ENCODE data around the gene ZFP57. TPM values are rescaled to one million over a fixed set of nuclear protein-coding genes. Genes with fewer than 3 reads are reported as not detected.

The ZFP57 gene
- total RNA-seq, 1 donor from 2014 or later = 1.6 TPM

DNA sequence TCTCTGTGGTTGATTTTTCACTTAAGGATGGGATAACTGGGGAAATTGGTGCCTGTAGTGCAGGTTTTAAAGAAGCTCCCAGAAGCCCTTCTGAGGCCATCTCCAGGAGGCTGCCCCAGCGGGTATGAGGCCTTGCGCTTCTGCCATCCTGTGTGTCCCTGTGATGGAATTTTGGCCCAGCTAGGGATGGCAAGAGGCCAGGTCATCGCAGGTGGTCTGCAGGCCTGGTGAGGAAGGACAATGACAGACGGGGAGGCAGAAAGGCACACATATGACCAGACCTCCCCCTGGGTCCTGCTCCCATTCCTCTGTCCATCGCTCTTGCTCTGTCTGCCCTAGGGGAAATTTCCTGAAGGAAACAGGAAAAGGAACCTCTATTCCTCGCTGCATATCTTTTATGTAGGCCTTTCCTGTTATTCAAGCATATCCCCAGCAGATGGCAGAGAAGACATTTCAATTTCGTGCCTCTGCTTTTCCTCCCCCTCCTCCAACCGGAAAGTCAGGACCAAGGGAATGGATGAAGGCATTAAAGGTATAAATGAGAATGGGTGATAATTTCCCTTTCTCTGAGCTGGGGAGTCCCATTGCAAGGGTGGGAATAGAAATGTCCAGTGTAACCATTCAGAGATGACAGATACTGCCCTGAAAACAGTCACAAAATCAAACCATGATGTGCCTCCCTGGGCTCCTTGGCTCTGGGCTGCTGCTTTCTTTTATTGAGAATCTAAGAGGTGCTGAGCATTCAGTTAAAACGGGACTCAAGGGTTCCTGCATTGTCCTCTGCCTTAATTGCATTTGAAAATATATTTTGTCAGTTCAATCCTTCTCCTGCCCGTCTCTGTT, 24.7 kb upstream of the ZFP57 start:
- Histone ChIP-seq H3K36me3 (ENCODE audit: control insufficient read depth, insufficient read depth, low read length) (no peaks in the 10 kb centered on the region), H3K4me3 (ENCODE audit: low read depth, low read length) (no peak overlapping the region), H3K27me3 (ENCODE audit: control insufficient read depth, insufficient read depth, low read length) (peaks cover 10% of the 10 kb centered on the region)
- TF ChIP-seq, protein P1, sequence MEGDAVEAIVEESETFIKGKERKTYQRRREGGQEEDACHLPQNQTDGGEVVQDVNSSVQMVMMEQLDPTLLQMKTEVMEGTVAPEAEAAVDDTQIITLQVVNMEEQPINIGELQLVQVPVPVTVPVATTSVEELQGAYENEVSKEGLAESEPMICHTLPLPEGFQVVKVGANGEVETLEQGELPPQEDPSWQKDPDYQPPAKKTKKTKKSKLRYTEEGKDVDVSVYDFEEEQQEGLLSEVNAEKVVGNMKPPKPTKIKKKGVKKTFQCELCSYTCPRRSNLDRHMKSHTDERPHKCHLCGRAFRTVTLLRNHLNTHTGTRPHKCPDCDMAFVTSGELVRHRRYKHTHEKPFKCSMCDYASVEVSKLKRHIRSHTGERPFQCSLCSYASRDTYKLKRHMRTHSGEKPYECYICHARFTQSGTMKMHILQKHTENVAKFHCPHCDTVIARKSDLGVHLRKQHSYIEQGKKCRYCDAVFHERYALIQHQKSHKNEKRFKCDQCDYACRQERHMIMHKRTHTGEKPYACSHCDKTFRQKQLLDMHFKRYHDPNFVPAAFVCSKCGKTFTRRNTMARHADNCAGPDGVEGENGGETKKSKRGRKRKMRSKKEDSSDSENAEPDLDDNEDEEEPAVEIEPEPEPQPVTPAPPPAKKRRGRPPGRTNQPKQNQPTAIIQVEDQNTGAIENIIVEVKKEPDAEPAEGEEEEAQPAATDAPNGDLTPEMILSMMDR (IDR thresholded peaks at IDR 0.05; ENCODE audit: insufficient read depth, low read length, severe bottlenecking) = peak; percentile 54
- peak; percentile 57 for DNase-seq (ENCODE audit: low read depth)
- FAIRE-seq = peak; percentile 76

DNA sequence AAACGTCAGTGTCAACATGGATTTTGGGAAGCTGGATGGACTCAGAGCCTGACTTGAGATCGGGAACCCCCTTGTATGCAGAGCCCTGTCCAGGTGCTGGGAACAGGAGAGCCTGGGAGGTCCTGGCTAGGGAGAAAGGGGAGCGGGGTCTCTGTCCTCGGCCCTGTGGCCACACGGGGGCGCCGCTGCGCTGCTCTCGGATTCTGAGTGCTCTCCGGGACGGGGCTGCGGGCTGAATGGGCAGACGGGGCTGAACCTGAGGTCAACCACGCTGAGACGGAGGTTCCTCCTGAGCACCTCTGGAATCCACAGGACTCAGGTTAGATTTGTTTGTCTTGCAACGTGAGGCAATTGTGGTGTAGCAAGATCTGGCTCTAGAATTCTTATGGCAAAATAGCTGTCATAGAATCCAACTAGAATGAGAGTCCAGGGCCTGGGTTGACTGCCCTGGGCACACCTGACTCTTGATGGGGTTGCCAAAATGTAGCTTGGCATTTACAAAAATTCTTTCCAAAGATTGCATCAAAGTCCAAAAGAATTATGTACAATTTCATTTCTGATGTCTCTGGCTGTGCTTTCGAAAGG, 21.7 kb upstream of the ZFP57 start:
- DNase-seq (ENCODE audit: low read depth) (peak; percentile 25), FAIRE-seq (no peak)
- Histone ChIP-seq H3K4me3 (ENCODE audit: low read depth, low read length) (no peak overlapping the region), H3K36me3 (ENCODE audit: control insufficient read depth, insufficient read depth, low read length) (no peaks in the 10 kb centered on the region), H3K27me3 (ENCODE audit: control insufficient read depth, insufficient read depth, low read length) (peaks cover 3% of the 10 kb centered on the region)
- TF ChIP-seq, protein P1 (IDR thresholded peaks at IDR 0.05; ENCODE audit: insufficient read depth, low read length, severe bottlenecking) = peak; percentile 97

DNA sequence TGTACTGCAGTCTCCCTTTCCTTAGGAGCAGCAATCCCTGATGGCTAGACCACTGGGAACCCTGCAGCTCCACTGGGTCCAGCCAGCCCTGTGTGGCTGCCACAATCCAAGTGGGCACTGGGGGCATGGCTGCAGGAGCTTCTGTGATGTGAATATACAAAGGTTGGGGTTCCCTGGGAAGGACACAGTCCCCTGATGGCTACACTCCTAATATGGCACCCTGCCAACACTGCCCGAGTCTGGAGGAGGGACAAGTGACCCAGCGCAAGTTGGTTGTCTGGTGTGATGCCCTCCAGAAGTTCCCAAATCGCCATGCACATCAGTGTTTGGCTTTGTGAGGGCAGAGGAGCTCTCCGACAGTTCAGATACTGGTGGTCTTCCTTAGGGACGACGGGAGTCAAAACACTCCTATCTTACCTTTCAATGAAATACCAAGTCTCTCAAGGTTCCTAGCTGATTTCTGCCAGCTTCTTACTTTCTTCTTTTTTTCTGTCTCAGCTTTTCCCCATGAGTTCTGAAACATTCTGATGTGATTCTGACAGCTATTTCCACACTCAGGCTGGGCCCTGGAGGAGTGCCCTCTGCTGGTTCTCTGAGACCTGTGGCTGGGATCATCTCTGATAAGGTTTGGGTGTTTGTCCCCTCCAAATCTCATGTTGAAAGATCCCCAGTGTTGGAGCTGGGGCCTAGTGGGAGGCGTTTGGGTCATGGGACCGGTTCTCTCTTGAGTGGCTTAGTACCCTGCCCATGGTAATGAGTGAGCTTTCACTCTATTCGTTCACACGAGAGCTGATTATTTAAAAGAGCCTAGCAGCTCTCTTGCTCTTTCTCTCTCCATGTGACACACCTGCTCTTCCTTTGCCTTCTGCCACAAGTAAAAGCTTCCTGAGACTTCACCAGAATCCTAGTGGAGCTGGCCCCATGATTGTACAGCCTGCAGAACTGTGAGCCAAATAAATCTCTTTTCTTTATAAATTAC, 15.5 kb upstream of the ZFP57 start:
- Histone ChIP-seq H3K27me3 (ENCODE audit: control insufficient read depth, insufficient read depth, low read length) (peaks cover 3% of the 10 kb centered on the region), H3K4me3 (ENCODE audit: low read depth, low read length) (no peak overlapping the region), H3K36me3 (ENCODE audit: control insufficient read depth, insufficient read depth, low read length) (no peaks in the 10 kb centered on the region)
- DNase-seq (ENCODE audit: low read depth) = peak; percentile 21
- no peak for FAIRE-seq
- TF ChIP-seq, protein P1 (IDR thresholded peaks at IDR 0.05; ENCODE audit: insufficient read depth, low read length, severe bottlenecking) = peak; percentile 84

DNA sequence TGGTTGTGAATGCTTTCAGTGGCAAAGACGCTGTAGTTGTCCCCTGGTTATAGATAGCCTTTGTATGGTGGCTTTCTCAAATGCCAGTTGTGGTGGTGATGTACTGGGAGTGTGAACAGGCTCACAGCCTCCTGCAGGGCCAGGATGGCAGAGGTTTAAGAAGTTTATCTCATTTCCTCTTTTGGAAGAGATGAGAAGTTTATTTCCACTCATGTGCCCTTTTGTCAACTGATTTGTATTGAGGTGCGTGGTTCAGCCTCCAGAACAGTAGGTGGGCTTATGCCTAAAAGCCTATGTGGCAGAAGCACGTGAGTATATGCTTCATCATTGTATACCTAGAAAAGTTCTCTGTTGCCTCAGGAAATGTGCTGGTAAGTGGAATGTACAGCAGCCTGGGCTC, 13.7 kb upstream of the ZFP57 start:
- TF ChIP-seq, protein P1 (IDR thresholded peaks at IDR 0.05; ENCODE audit: insufficient read depth, low read length, severe bottlenecking) = no peak
- Histone ChIP-seq H3K27me3 (ENCODE audit: control insufficient read depth, insufficient read depth, low read length) (peaks cover 3% of the 10 kb centered on the region), H3K36me3 (ENCODE audit: control insufficient read depth, insufficient read depth, low read length) (no peaks in the 10 kb centered on the region), H3K4me3 (ENCODE audit: low read depth, low read length) (no peak overlapping the region)
- no peak for FAIRE-seq
- no peak for DNase-seq (ENCODE audit: low read depth)

DNA sequence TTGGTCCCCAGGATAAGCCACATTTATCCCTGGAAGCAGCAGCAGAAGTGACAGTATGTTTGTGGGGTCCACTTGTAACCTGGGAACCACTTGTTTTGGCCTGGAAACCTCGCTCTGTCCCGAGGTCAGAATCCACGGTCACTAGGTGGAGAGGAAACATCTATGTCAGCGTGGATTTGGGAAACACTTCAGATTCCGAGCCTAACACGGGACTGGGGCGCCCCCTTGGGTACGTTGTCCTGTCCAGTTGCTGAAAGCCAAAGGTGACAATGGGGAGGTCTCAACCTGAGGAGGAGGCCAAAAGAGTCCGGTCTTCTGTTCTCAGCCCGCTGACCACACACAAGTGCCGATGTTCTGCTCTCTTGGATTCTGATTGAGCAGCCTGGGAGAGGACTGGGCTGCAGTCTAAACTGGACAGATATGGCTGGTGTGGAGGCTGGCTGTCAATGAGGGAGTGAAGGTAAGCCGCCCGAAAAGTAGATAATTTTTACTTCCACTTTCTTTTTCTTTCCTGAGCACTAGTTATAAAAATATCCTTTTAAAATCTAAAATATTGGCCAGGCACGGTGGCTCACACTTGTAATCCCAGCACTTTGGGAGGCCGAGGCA, 4.9 kb upstream of the ZFP57 start:
- Histone ChIP-seq H3K36me3 (ENCODE audit: control insufficient read depth, insufficient read depth, low read length) (no peaks in the 10 kb centered on the region), H3K4me3 (ENCODE audit: low read depth, low read length) (no peak overlapping the region), H3K27me3 (ENCODE audit: control insufficient read depth, insufficient read depth, low read length) (no peaks in the 10 kb centered on the region)
- DNase-seq (ENCODE audit: low read depth) = peak; percentile 20
- FAIRE-seq = no peak
- TF ChIP-seq, protein P1 (IDR thresholded peaks at IDR 0.05; ENCODE audit: insufficient read depth, low read length, severe bottlenecking) = peak; percentile 46
